DMS114 treated with DMSO at 0.1 percent for 48 hours (cell line): ENCODE results near the gene FRMD4B.

Source experiments
- DNase-seq: peaks from one replicate; lab custom pipeline; 2025; ENCODE audit not compliant: unreplicated experiment; lab: John Stamatoyannopoulos, UW

Gene FRMD4B

DNA sequence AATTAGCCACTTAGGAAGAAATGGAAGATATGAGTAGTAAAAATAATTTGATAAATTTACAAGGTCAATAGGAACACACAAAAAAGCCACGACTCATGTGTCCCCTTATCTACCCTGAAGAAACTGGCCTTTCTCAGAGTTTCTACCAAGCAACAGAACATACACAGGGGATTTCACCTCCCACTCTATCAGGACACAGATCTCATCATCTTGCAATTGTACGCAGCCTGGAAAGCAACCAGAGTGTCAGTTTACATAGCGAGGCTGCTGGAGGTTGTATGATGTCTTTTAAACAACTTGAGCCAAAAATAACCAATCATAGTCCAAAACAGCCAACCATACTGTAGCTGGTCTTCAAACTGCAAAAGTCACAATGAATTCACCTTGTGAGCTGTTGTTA, 243.8 kb downstream of the FRMD4B start:
- DNase-seq, result no peak

GRCh38 chr3:69141313-69141712, 244.6 kb downstream of the FRMD4B start:
- no peak for DNase-seq

DNA sequence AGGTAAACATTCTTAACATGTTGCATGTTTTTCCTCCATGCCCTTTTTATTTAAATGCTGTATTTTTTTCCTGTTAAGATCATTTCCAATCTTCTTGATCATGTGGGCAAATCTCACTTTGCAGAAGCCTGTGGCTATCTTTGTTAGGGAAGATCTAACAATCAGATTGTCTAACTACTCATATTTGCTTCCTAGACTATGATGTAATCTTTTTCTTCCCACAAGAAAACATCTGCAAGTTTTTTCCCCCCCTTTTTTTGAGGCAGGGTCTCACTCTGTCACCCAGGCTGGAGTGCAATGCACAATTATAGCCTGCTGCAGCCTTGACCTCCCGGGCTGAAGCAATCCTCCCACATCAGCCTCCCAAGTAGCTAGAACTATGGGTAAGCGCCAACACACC, 248.5 kb downstream of the FRMD4B start:
- DNase-seq, result no peak

DNA sequence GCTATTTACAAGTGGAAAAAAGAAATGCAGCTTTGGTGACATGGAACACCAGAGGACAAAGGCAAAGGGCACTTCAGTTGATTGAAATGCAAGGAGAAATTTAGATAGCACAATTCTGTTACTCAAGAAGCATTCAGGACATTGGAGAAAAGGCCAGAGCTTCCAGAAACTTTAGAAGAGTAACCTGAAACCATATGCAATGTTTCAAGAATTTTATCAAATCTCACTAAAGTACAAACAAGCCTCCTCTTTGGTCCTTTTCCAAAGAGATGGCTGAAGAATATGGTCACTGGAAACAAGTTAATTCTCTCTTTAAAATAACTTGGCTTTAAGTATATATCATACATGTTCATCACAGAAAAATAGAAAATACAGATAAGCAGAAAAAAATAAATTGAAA, 248.9 kb downstream of the FRMD4B start:
- DNase-seq, result no peak

GRCh38 chr3:69130689-69131088, 255.2 kb downstream of the FRMD4B start:
- DNase-seq, result no peak

DNA sequence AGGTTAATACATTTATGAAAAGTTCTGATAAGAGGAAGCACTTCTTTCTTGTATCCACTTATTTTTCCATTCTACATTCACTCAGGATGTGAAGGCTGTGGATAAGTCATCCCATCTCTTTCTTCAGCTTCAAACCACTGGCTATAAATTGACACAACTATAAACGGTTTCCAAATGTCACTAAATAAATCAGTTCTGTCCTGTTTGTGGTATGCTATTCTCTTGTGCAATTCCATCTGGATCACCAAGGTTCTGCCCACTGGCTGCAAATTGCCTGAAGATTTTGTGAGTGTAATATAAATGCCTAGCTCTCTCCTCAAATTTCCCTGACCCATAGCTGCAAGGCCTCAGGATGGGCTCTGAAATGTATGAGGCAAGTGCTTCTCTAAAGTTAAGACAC, 256.4 kb downstream of the FRMD4B start:
- DNase-seq, result no peak

- no peak for DNase-seq
Measured at GRCh38 chr3:69128509-69128908, 257.4 kb downstream of the FRMD4B start.

DNA sequence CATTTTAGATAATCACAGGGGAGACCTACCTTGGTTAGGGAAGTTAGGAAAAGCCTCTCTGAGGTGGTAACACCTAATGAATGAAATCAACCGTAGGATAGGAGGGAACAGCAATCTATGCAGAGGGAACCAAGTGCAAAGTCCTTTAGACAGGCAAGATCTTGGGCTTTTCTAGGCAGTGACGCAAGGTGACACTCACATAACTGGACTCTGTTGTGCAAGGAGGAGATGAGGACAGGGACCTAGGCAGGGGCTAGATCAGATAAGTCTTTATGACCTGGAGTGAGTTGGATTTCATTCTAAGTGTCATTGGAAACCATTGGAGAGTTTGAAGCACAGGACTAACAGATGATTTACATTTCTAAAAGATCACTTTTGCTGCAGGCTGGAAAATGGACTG, 258.9 kb downstream of the FRMD4B start:
- DNase-seq, result no peak

GRCh38 chr3:69126216-69126615, 259.7 kb downstream of the FRMD4B start:
- no peak for DNase-seq

- no peak for DNase-seq
Measured at GRCh38 chr3:69122403-69122802, 263.5 kb downstream of the FRMD4B start, which contains the start of gene LMOD3. Gene LMOD3, minus strand, starts transcription at chr3:69122595. Its CDS starts 209 bp downstream, at chr3:69122386.

DNA sequence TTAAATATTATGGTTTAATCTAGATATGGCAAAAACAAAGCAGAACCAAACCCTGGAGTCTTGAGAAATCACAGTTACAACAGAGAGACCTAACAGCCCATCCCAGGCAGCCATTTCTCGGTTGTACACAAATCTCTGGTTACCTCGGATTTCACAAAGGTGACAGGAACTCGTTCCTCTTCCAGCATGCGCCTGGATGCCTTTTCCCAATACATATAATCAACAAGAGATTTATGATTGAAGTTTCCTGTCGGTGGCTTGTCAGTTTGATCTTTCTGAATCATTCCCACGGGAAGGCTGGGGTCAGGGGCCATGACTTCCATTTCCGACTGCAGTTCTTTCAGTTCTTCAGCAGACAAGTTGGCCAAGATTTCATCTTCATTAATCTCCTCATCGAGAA, 263.9 kb downstream of the FRMD4B start:
- DNase-seq, result no peak

DNA sequence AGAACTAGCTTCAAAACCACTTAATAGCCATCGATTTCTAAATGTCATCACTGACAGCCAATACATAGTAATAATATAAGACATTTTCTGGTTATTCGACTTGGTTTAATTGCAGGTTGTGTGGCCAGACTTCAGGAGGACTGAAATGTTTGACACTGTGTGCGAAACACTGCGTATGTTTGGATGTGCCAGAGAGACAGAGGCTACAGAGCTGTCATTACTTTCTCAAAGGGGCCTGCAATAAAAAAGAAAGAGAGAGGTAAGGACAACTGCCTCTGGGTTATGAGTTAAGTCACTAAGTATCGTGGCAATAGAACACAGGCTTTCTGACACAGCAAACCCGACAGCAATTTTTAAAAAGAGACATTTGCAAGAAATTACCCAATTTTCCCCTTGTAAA, 264.4 kb downstream of the FRMD4B start:
- no peak for DNase-seq

GRCh38 chr3:69120879-69121464, 264.9 kb downstream of the FRMD4B start:
- DNase-seq, result peak; percentile 21
